NCI-H446 treated with DMSO at 0.1 percent for 48 hours (cell line): Measurements from ENCODE around the gene IL1A.

Experiments
- DNase-seq: peaks from one replicate; lab custom pipeline; 2025; lab: John Stamatoyannopoulos, UW

The IL1A gene

DNA sequence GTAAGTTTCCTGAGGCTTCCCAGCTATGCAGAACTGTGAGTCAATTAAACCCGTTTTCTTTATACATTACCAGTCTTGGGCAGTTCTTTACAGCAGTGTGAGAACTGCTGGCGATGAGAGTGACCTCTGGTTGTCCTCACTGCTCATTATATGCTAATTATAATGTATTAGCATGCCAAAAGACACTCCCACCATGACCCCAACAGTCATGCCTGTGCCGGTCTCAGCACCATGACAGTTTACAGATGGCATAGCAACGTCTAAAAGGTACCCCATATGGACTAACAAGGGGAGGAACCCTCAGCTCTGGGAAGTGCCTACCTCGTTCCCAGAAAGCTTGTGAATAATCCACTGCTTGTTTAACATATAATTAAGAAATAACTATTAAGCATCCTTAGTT, 8.1 kb upstream of the IL1A start:
- DNase-seq, result no peak

- DNase-seq, result no peak
Measured at GRCh38 chr2:112791693-112792230, 7.5 kb upstream of the IL1A start.

GRCh38 chr2:112791019-112791418, 6.7 kb upstream of the IL1A start:
- DNase-seq, result no peak

DNA sequence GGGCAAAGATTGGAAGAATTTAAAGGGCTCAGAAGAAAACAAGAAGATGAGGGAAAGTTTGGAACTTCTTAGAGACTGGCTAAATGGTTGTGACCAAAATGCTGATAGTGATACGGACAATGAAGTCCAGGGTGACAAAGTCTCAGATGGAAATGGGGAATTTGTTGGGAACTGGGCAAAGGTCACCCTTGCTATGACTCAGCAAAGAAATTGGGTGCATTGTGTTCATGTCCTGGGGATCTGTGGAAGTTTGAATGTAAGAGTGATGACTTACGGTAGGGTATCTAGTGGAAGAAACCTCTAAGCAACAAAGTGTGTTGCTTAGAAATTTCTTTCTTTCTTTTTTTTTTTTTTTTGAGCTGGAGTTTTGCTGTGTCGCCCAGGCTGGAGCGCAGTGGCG, 6.0 kb upstream of the IL1A start:
- no peak for DNase-seq

DNA sequence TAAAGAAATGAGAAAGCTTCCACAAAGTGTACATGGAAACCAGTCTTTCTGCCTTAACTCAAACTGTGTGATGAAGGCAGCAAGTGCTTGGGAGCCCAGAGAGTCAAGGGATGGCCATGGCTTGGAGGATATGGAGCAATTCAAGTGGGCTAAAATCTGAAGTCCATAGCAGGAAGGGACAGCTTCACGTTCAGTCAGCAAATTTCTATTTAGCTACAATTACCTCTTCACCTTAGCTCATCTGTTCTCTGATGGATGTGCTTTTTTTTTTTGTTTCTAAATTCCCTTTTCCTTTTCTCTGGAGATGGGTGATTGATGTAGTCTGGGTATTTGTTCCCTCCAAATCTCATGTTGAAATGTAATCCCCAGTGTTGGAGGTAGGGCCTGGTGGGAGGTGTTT, 4.9 kb upstream of the IL1A start:
- no peak for DNase-seq

- DNase-seq, result no peak
Measured at GRCh38 chr2:112788653-112789052, 4.4 kb upstream of the IL1A start.

DNA sequence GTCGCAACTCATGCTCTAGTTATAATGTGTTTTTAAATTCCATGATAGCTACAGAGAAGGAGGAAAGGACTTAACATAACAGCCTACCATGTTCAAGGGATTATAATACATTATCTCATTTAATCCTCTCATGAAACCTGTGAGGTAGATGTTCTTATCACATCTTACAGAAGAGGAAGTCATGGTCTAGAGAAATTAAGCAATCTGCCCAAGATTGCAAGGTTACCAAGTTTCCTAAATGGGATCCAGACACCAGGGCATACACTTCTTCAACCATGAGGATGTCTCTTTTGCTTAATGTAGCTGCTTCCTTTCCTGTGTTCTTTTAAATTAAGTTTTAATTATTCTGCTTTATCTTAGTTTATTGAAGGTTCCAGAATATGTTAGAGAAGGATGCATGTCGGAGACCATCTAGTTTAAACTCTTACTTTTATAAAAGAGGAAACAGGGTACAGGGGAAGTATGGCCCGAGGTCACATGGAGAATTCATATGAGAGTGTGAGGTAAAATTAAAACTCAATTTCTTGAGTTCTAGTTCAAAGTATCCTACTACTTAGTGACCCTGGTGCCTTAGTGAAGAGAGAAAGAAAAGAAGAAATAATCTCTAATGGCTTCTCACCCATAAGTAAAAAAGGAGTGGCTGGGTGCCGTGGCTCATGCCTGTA, 3.6 kb upstream of the IL1A start:
- DNase-seq, result no peak

DNA sequence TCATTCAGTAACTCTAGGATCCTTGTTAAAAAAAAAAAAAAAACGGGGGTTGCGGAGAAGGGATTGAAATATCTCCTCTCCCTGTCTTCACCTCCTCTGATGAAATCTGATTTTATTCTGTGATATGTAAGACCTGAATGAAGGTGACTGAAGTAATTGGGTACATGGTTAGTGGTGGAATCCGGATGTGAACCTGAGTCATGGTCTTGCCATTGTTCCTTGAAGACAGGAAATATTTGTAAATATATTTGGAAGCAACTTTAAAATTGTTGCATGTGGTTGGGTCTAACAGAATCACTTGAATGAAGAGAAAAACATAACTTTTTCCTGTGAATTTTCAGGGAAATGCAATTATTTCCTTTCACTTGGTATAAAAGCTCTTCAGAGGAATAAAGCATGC, 3.0 kb upstream of the IL1A start:
- no peak for DNase-seq

DNA sequence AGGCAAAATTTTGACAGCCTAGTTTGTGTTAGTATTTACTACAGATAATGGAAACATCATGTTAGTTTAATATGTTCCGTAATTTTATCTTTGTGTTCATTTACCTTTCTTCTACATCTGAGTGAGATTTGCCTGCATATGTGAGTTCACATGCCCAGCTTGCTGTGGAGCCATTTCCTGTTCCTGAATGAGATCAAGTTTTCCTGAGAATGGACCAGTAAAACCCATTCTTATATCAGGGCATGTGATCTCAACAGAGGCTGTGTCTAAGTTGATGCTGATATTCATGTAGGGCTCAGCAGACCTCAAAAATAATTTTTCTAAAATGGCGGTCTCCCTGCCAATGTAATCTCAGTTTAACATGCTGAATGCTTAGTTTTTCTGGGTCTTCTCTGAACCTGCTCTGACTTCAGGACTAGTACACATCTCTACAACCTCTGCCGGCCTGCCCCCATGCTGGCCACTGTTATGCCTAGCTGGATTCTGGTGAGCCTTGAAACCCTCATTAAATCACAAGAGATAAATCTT, 1.0 kb downstream of the IL1A start:
- DNase-seq, result no peak

GRCh38 chr2:112782234-112782799, 2.0 kb downstream of the IL1A start:
- DNase-seq, result no peak

- no peak for DNase-seq
Measured at GRCh38 chr2:112779598-112779997, 4.7 kb downstream of the IL1A start.

GRCh38 chr2:112777036-112777435, 7.3 kb downstream of the IL1A start:
- DNase-seq, result no peak

- DNase-seq, result no peak
Measured at GRCh38 chr2:112776113-112776512, 8.2 kb downstream of the IL1A start.

- no peak for DNase-seq
Measured at GRCh38 chr2:112774536-112775285, 9.6 kb downstream of the IL1A start.

GRCh38 chr2:112773556-112773955, 10.7 kb downstream of the IL1A start:
- no peak for DNase-seq

GRCh38 chr2:112772911-112773475, 11.3 kb downstream of the IL1A start:
- no peak for DNase-seq

- no peak for DNase-seq
Measured at GRCh38 chr2:112772322-112772721, 12.0 kb downstream of the IL1A start.

- DNase-seq, result no peak
Measured at GRCh38 chr2:112768432-112768831, 15.9 kb downstream of the IL1A start.

DNA sequence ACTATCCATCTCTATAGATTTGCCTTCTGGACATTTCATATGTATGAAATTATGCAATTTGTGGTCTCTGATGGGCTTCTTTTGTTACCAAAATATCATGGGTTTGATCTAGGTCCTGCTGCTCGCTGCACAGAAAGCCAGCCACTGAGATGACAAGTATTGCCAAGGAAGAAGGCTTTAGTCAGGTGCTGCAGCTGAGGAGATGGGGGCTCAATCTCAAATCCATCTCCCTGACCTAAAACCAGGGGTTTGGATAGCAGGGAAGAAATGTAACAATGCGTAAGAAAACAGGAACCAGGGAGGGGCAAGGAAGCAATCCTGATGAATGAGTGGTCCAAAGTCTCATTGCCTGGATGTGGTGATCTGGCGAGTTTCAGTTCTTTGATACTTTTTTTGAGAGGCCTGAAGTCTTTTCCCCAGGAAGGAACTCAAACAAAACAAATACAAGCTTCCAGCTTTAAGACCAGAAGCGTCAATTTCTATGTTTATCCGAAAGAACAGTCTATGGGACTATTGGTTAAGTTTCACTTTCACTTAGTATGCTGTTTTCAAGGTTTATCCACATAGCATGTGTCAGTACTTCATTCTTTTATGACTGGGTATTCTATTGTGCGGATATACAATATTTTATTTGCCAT, 16.5 kb downstream of the IL1A start:
- DNase-seq, result no peak

DNA sequence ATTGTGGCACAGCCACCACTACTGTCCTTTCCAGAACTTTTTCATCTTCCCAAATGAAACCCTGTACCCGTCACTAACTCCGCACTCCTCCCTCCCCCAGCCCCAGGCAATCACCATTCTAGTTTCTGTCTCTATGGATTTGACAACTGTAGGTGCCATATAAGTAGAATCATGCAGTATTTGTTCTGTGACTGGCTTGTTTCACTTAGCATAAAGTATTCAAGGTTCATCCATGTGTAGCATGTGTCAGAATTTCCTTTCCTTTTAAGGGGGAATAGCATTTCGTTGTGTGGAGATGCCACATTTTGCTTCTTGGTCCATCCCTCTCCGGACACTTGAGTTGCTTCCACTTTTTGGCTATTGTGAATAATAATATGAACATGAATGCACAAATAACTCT, 19.0 kb downstream of the IL1A start:
- DNase-seq, result no peak

DNA sequence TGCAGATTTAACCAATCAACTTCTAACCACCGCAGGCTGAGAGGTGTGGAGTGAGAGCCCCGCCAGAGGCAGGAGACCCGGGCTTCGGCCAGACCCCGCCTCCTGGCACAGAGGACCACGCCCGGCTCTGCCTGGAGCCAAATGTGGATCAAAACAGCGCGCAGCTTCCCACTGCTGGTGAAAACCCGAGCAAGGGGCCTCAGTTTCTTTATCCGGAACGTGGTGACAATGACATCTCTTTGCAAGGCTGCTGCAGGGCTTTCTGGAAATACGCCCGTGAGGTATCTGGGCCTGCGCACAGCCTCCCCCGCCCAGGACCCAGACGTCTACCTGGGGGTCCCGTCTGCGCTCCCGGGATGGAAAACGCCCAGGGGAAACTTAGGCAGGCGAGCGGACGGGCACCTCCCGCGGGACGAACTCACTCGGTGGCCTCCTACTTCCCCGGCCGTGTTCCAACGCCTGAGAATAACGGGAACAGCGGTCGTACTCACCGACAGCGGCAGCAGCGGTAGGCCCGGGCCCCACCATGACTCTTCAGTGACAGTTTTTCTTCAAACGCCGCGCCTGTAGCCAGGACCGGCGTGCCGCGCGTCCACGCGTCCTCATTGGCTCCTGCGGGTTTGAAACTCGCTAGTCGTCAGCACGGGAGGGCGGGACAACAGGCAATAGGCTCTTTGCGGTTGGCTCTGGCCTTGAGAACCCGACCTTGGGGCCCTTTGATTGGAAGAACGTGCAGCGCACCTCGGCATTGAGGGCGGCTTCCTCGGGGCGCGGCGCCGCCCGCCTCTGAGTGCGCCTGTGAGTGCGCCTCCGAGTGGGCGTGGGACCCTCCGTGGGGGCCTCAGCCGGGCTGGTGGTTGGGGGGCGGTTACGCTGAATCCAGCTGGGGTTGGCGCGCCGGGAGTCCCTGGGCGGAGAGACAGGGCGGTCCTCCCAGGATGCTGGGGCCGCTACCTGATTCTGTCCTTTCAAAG, 19.9 kb downstream of the IL1A start, which contains the start of gene CKAP2L:
Gene CKAP2L, minus strand, starts transcription at position 539 of the 974 bp plus-strand sequence. Its CDS starts 11 bp downstream, at position 528.
- DNase-seq, result peak; percentile 95
